GM12878 (cell line): ENCODE measurements around the gene KCNK4. TPM values are rescaled to one million over a fixed set of nuclear protein-coding genes. Genes with fewer than 3 reads are reported as not detected.
A peak's percentile ranks its signal among the peaks of the same experiment; 100 is the strongest.

ENCODE experiments used
- ATAC-seq: fragments of 200-7000 bp; cut with Tn5 transposase; 3 replicates; pipeline ENCODE4 v1.9.1; 2020; ENCODE audit warnings: mild to moderate bottlenecking, moderate library complexity
- BruUV-seq: library from RNA; stranded (reverse); fragments of 400-500 nt; replicated peaks from 2 replicates; lab custom pipeline; 2021; lab: Mats Ljungman, UMichigan
- CTCF ChIA-PET: fragments of 300-600 bp; sonication (Branson Sonifier 250); formaldehyde crosslinking; extraction: SDS; loops from one replicate; lab custom pipeline; 2021; ENCODE audit warnings: inconsistent platforms; lab: Yijun Ruan, JAX
- POLR2A ChIA-PET: fragments of 350-600 bp; formaldehyde crosslinking; extraction: SDS; loops from one replicate; lab custom pipeline; 2021; ENCODE audit warnings: inconsistent platforms; lab: Charles Lee
- RAD21 ChIA-PET: fragments of 300-600 bp; sonication (Branson Sonifier 250); formaldehyde crosslinking; loops from one replicate; lab custom pipeline; 2023; ENCODE audit warnings: antibody characterized with exemption; ENCODE audit not compliant: unreplicated experiment; lab: Charles Lee
- SMC1A ChIA-PET: fragments of 300-600 bp; sonication (Branson Sonifier 250); formaldehyde crosslinking; loops from one replicate; lab custom pipeline; 2023; ENCODE audit not compliant: unreplicated experiment, uncharacterized antibody; lab: Charles Lee
- DNase-seq: peaks from one replicate; pipeline ENCODE4 v3.0.0-alpha.2; 2011; ENCODE audit warnings: low read depth, low spot score
- FAIRE-seq: peaks from 3 replicates; lab custom pipeline; 2011; peaks lifted over from hg19 to GRCh38; lab: Jason Lieb, UNC
- H2AFZ ChIP-seq: 2 replicates; pipeline ENCODE4 v1.6.0; 2011; ENCODE audit warnings: low read depth, low read length, control low read depth; ENCODE audit not compliant: control insufficient read depth
- H3K27ac ChIP-seq: 2 replicates; pipeline ENCODE4 v1.5.1; 2011; ENCODE audit warnings: control low read depth; ENCODE audit not compliant: control insufficient read depth, insufficient read depth
- H3K27me3 ChIP-seq, 2 experiments: replicated peaks in 1 of 2; 2 replicates each; pipeline versions ENCODE4 v1.6.0 to v1.6.1; 2011; ENCODE audit warnings: low read length in 1 of 2; ENCODE audit not compliant: control insufficient read depth in 2 of 2, insufficient read depth in 2 of 2
- H3K36me3 ChIP-seq, 2 experiments: 2 replicates each; pipeline ENCODE4 v1.5.1; 2011; ENCODE audit warnings: low read length in 1 of 2; ENCODE audit not compliant: control insufficient read depth in 2 of 2, insufficient read depth in 2 of 2
- H3K4me1 ChIP-seq: 2 replicates; pipeline ENCODE4 v1.6.1; 2011; ENCODE audit warnings: mild to moderate bottlenecking, low read length, moderate library complexity, mixed read lengths; ENCODE audit not compliant: control insufficient read depth, insufficient read depth
- H3K4me2 ChIP-seq: 2 replicates; pipeline ENCODE4 v1.6.0; 2011; ENCODE audit warnings: control low read depth; ENCODE audit not compliant: control insufficient read depth, insufficient read depth
- H3K4me3 ChIP-seq: fragments of 200-600 bp; sonication (generic); 2 replicates; pipeline ENCODE4 v1.5.1; 2016
- H3K79me2 ChIP-seq: 2 replicates; pipeline ENCODE4 v1.6.0; 2011; ENCODE audit warnings: low read length; ENCODE audit not compliant: control insufficient read depth, insufficient read depth
- H3K9ac ChIP-seq: 2 replicates; pipeline ENCODE4 v1.8.0; 2011; ENCODE audit warnings: low read length, control low read depth, mixed read lengths; ENCODE audit not compliant: control insufficient read depth, insufficient read depth
- H3K9me3 ChIP-seq: replicated peaks from 3 replicates; pipeline ENCODE4 v1.5.1; 2011; ENCODE audit warnings: mild to moderate bottlenecking, low read length; ENCODE audit not compliant: control insufficient read depth, insufficient read depth
- H4K20me1 ChIP-seq: 2 replicates; pipeline ENCODE4 v1.6.0; 2011; ENCODE audit not compliant: control insufficient read depth, insufficient read depth
- CTCF ChIP-seq, 3 experiments: IDR thresholded peaks in 2 of 3; conservative IDR thresholded peaks in 1 of 3; 2 replicates each; pipeline ENCODE4 v1.5.1; 2011; ENCODE audit warnings: low read depth in 3 of 3, low read length in 3 of 3, mild to moderate bottlenecking in 3 of 3, control low read depth in 2 of 3, moderate library complexity in 2 of 3, inconsistent platforms in 1 of 3, mixed read lengths in 1 of 3; ENCODE audit not compliant: control insufficient read depth in 2 of 3, insufficient read depth in 1 of 3; ENCODE audit errors: extremely low read depth in 1 of 3
- RAD21 ChIP-seq: IDR thresholded peaks from 2 replicates; pipeline ENCODE4 v1.6.1; 2011; ENCODE audit warnings: mild to moderate bottlenecking, low read depth, low read length, moderate library complexity; ENCODE audit not compliant: insufficient read depth
- RB1 ChIP-seq: fragments of 450-650 bp; formaldehyde crosslinking; IDR thresholded peaks from 2 replicates; pipeline ENCODE4 v1.6.1; 2017; ENCODE audit warnings: mild to moderate bottlenecking, borderline replicate concordance
- SMC3 ChIP-seq: IDR thresholded peaks from 2 replicates; pipeline ENCODE4 v1.6.1; 2011; ENCODE audit warnings: low read length, improper control_type of control experiment, borderline replicate concordance
- WGBS: methylation state at CpG from one replicate; pipeline ENCODE4 v1.1.6; 2016; ENCODE audit warnings: low lambda C conversion rate; ENCODE audit not compliant: insufficient replicate concordance, insufficient coverage; ENCODE audit errors: missing lambda C conversion rate; 5-methylcytosine and 5-hydroxymethylcytosine counted together
- in situ Hi-C: fragments of 300-500 bp; cut with MboI; formaldehyde crosslinking; loops from 9 replicates; pipeline ENCODE4 v1.14.3; 2018; ENCODE audit warnings: mixed read lengths
- intact Hi-C: fragments of 100-400 bp; cut with micrococcal nuclease; formaldehyde crosslinking; loops from one replicate; pipeline ENCODE4 v1.14.2; 2022; ENCODE audit not compliant: unreplicated experiment
- polyA plus RNA-seq, 11 experiments: library from polyadenylated mRNA; depleted of rRNA in 4 of 11; unstranded in 6 of 11; stranded (reverse) in 5 of 11; fragments of >200 nt; fragmentation: Nextera tagmentation in 4 of 11; fragmentation: Illumina TruSeq in 1 of 11; extraction: Ambion mirVana in 4 of 11; extraction: Trizol in 1 of 11; gene quantifications; 1 replicate in 1 of 11; 2 replicates in 10 of 11; pipeline versions ENCODE4 v1.2.1 to v1.2.3, GENCODE V29; 2011 to 2016; ENCODE audit warnings: inconsistent platforms in 2 of 11, missing spikeins in 2 of 11, low read depth in 1 of 11
- total RNA-seq, 4 experiments: library from RNA; depleted of rRNA in 3 of 4; stranded (reverse); fragments of >200 nt in 3 of 4; fragmentation: Illumina TruSeq in 1 of 4; extraction: Trizol in 1 of 4; gene quantifications; 2 replicates each; pipeline versions ENCODE4 v1.2.1 to v1.2.3, GENCODE V29; 2013 to 2021

KCNK4 gene
- total and polyA plus RNA-seq, 10 of the 15 experiments (the other 5 are each of a cell fraction or from before 2014, with no cell fraction given) = 0.04 TPM; not detected in 9

GRCh38 chr11:64343767-64344559, 52.9 kb downstream of the KCNK4 start:
- Histone ChIP-seq H3K79me2 (peaks cover 24% of the 10 kb centered on the region), H3K4me2 (no peak overlapping the region), H2AFZ (no peak overlapping the region), H3K4me1 (peaks cover 23% of the 10 kb centered on the region), H3K9ac (no peak overlapping the region), H3K9me3 (no peaks in the 10 kb centered on the region), H3K27ac (no peak overlapping the region), H4K20me1 (no peaks in the 10 kb centered on the region; the same call in 1 of the 2 replicates), H3K4me3 (no peak overlapping the region), H3K27me3 (no peaks in the 10 kb centered on the region), H3K36me3 (peaks cover 8 to 13% of the 10 kb centered on the region in 2 experiments; a peak in 3 of 4 replicates)
- intact Hi-C loops = no loop called here
- no peak for TF ChIP-seq RB1
- TF ChIP-seq SMC3 = peak; percentile 5; the same call in 1 of the 2 replicates
- peak; percentile 54 for TF ChIP-seq RAD21
- TF ChIP-seq CTCF (IDR thresholded peaks at IDR 0.05 in 2 of 3, conservative IDR thresholded peaks at IDR 0.05 in 1 of 3; ENCODE audit: control insufficient read depth in 2 of 3, extremely low read depth in 1 of 3, insufficient read depth in 1 of 3, low read depth in 3 of 3, low read length in 3 of 3) = peak; percentile 13 to 32 (median 30); a peak in 1 of 6 replicates
- ATAC-seq (no peak), DNase-seq (no peak), FAIRE-seq (no peak)
- CTCF ChIA-PET = interaction anchor here (0.7 to 2.7 kb wide), 6 partner anchors 11 to 39 kb away, joined by 3 to 25 read pairs (median 4); partner anchors contain the start of genes ESRRA, PRDX5 and TRMT112
- POLR2A ChIA-PET = interaction anchor here (0.6 to 0.9 kb wide), 2 partner anchors 11 to 18 kb away, joined by 3 to 4 read pairs; no protein-coding TSS in a partner anchor
- in situ Hi-C loops = no loop called here
- WGBS = 90% methylated on average over 18 of the region's 18 CpGs
- no TSS peak for BruUV-seq
- RAD21 ChIA-PET = no interaction called here
- SMC1A ChIA-PET = interaction anchor here (0.9 kb wide), 1 partner anchor 11 kb away, joined by 3 read pairs; no protein-coding TSS in a partner anchor
